ENCODE measurements around the gene MT3. TPM values are rescaled to one million over a fixed set of nuclear protein-coding genes. Genes with fewer than 3 reads are reported as not detected.

MT3 gene
- total RNA-seq, 1 donor from 2014 or later: 1.5 TPM

- no peak for DNase-seq (ENCODE audit: low spot score)
Observed at GRCh38 chr16:56630134-56630533, 40.8 kb downstream of the MT3 start.

GRCh38 chr16:56631197-56631596, 41.9 kb downstream of the MT3 start:
- no peak for DNase-seq (ENCODE audit: low spot score)

GRCh38 chr16:56631832-56632155, 42.5 kb downstream of the MT3 start:
- DNase-seq (ENCODE audit: low spot score): no peak

GRCh38 chr16:56632156-56632847, 43.0 kb downstream of the MT3 start, which contains the start of gene MT1M:
TSS of gene MT1M (plus strand) at chr16:56632659. CDS start at chr16:56632732, 73 bp downstream.
- DNase-seq (ENCODE audit: low spot score): peak; percentile 58

- DNase-seq (ENCODE audit: low spot score): no peak
Observed at GRCh38 chr16:56632848-56633365, 43.6 kb downstream of the MT3 start.

GRCh38 chr16:56633535-56633934, 44.2 kb downstream of the MT3 start:
- DNase-seq (ENCODE audit: low spot score): no peak

GRCh38 chr16:56634715-56635440, 45.5 kb downstream of the MT3 start:
- DNase-seq (ENCODE audit: low spot score): no peak

- DNase-seq (ENCODE audit: low spot score): no peak
Observed at GRCh38 chr16:56635441-56635967, 46.2 kb downstream of the MT3 start.

GRCh38 chr16:56636616-56637413, 47.5 kb downstream of the MT3 start:
- no peak for DNase-seq (ENCODE audit: low spot score)

- DNase-seq (ENCODE audit: low spot score): peak; percentile 83
Observed at GRCh38 chr16:56637814-56638750, 48.8 kb downstream of the MT3 start, which contains the start of gene MT1A. TSS of gene MT1A (plus strand) at chr16:56638666. CDS start at chr16:56638739, 73 bp downstream.

GRCh38 chr16:56639045-56639444, 49.7 kb downstream of the MT3 start:
- no peak for DNase-seq (ENCODE audit: low spot score)

- DNase-seq (ENCODE audit: low spot score): no peak
Observed at GRCh38 chr16:56640076-56640475, 50.7 kb downstream of the MT3 start.

Other genes with a start within 250 kb of the MT3 start
- 97.2 TPM for gene AMFR, start 164.0 kb upstream of the MT3 start, total RNA-seq
- gene NUDT21, start 138.2 kb upstream of the MT3 start, total RNA-seq: 128 TPM
- 44.3 TPM for gene OGFOD1, start 138.0 kb upstream of the MT3 start, total RNA-seq
- 62.6 TPM for gene BBS2, start 69.5 kb upstream of the MT3 start, total RNA-seq
- gene MT4, start 24.5 kb upstream of the MT3 start, total RNA-seq: not detected
- gene MT2A, start 19.1 kb downstream of the MT3 start, total RNA-seq: 113 TPM
- gene MT1E, start 36.3 kb downstream of the MT3 start, total RNA-seq: 98.7 TPM
- gene MT1M, start 43.1 kb downstream of the MT3 start, total RNA-seq: 18.8 TPM
- gene MT1A, start 49.1 kb downstream of the MT3 start, total RNA-seq: 22.3 TPM
- gene MT1B, start 62.4 kb downstream of the MT3 start, total RNA-seq: not detected
- gene MT1F, start 68.4 kb downstream of the MT3 start, total RNA-seq: 8.7 TPM
- gene MT1G, start 78.5 kb downstream of the MT3 start, total RNA-seq: 2.9 TPM
- gene MT1H, start 80.3 kb downstream of the MT3 start, total RNA-seq: not detected
- gene MT1X, start 92.9 kb downstream of the MT3 start, total RNA-seq: 110 TPM
- gene NUP93, start 140.6 kb downstream of the MT3 start, total RNA-seq: 69.1 TPM

All from ureter (tissue), 1 donor.